ENCODE results near the gene EPS8L2. TPM values are rescaled to one million over a fixed set of nuclear protein-coding genes. Genes with fewer than 3 reads are reported as not detected.

The EPS8L2 gene
- total and polyA plus RNA-seq, 10 of the 15 experiments (the other 5 are each of a cell fraction or from before 2014, with no cell fraction given), result 0.76 to 20.0 (median 9.7) TPM

- in situ Hi-C loops (cut with MboI), result loop anchor here (10.0 kb wide), 1 partner anchor 60 kb away; no protein-coding TSS in a partner anchor
These were observed 18.9 kb downstream of the EPS8L2 start for GRCh38 chr11:724778-725386.

More at GRCh38 chr11:724778-725386, 18.9 kb downstream of the EPS8L2 start:
- peak overlapping the region; percentile 58; the same call in 1 of the 2 replicates for H3K4me3 ChIP-seq
- POLR2A ChIA-PET, result interaction anchor here (0.9 to 8.2 kb wide), 3 partner anchors 30 to 170 kb away, joined by 4 to 72 read pairs (median 4); partner anchors contain the start of genes DEAF1 and TMEM80
- 39% methylated on average over 18 of the region's 18 CpGs for WGBS (ENCODE audit: insufficient coverage, insufficient replicate concordance, low lambda C conversion rate, missing lambda C conversion rate)
- no peak overlapping the region for H2AFZ ChIP-seq (ENCODE audit: control insufficient read depth, low read depth, low read length)
- CTCF ChIA-PET, result interaction anchor here (0.7 to 8.6 kb wide), 13 partner anchors 18 to 178 kb away, joined by 3 to 127 read pairs (median 3); partner anchors contain the start of genes DEAF1, LMNTD2, PHRF1 and RASSF7
- no peaks in the 10 kb centered on the region for H3K79me2 ChIP-seq (ENCODE audit: control insufficient read depth, insufficient read depth, low read length)
- 0 out of 4 replicates have a peak, but pooled peaks cover 0 to 3% of the 10 kb centered on the region in 2 experiments for H3K27me3 ChIP-seq (replicated peaks in 1 of 2; ENCODE audit: control insufficient read depth in 2 of 2, insufficient read depth in 2 of 2, low read length in 1 of 2)
- FAIRE-seq (no peak), DNase-seq (ENCODE audit: low read depth, low spot score) (no peak), ATAC-seq (no peak)
- peaks cover 18% of the 10 kb centered on the region for H3K4me1 ChIP-seq (ENCODE audit: control insufficient read depth, insufficient read depth, low read length)
- no TSS peak for BruUV-seq (replicated peaks)
- H3K27ac ChIP-seq (ENCODE audit: control insufficient read depth, insufficient read depth), result no peak overlapping the region
- SMC1A ChIA-PET (ENCODE audit: uncharacterized antibody, unreplicated experiment), result interaction anchor here (0.8 to 1.9 kb wide), 4 partner anchors 28 to 189 kb away, joined by 3 to 11 read pairs (median 3); partner anchors contain the start of gene TMEM80
- RAD21 ChIA-PET (ENCODE audit: unreplicated experiment), result interaction anchor here (1.0 to 3.8 kb wide), 8 partner anchors 29 to 173 kb away, joined by 3 to 34 read pairs (median 6); partner anchors contain the start of genes DEAF1, PHRF1 and TMEM80
- no peaks in the 10 kb centered on the region for H3K9me3 ChIP-seq (replicated peaks; ENCODE audit: control insufficient read depth, insufficient read depth, low read length)
- H3K9ac ChIP-seq (ENCODE audit: control insufficient read depth, insufficient read depth, low read length), result no peak overlapping the region
- H3K4me2 ChIP-seq (ENCODE audit: control insufficient read depth, insufficient read depth), result 0 out of 2 replicates have a peak overlapping the region, but pooled peaks have one; percentile 25
- H4K20me1 ChIP-seq (ENCODE audit: control insufficient read depth, insufficient read depth), result no peaks in the 10 kb centered on the region; the same call in 1 of the 2 replicates
- no peaks in the 10 kb centered on the region for H3K36me3 ChIP-seq (ENCODE audit: control insufficient read depth in 2 of 2, insufficient read depth in 2 of 2, low read length in 1 of 2)
- intact Hi-C loops (cut with micrococcal nuclease; ENCODE audit: unreplicated experiment), result loop anchor here (5.0 kb wide), 1 partner anchor 108 kb away; the partner anchor contains the start of gene IRF7
- TF ChIP-seq RELA (IDR thresholded peaks at IDR 0.05; ENCODE audit: borderline replicate concordance, partially characterized antibody) (no peak), PBX3 (IDR thresholded peaks at IDR 0.05; ENCODE audit: insufficient replicate concordance, low read depth, low read length) (no peak), TCF3 (IDR thresholded peaks at IDR 0.05; ENCODE audit: borderline replicate concordance, insufficient read depth, low read depth, low read length) (no peak), GATAD2B (conservative IDR thresholded peaks at IDR 0.05; ENCODE audit: low read depth) (no peak), JUND (IDR thresholded peaks at IDR 0.05; ENCODE audit: low read depth, low read length) (no peak), PAX8 (IDR thresholded peaks at IDR 0.05) (no peak), BACH1 (IDR thresholded peaks at IDR 0.05; ENCODE audit: borderline replicate concordance) (no peak), SIN3A (IDR thresholded peaks at IDR 0.05; ENCODE audit: low read depth, low read length) (no peak), SUPT20H (IDR thresholded peaks at IDR 0.05; ENCODE audit: borderline replicate concordance, control insufficient read depth, low read depth, low read length) (no peak), ZNF207 (IDR thresholded peaks at IDR 0.05; ENCODE audit: borderline replicate concordance) (no peak), NFIC (IDR thresholded peaks at IDR 0.05; ENCODE audit: low read depth, low read length) (no peak), GABPA (IDR thresholded peaks at IDR 0.05; ENCODE audit: low read depth) (no peak), KLF5 (IDR thresholded peaks at IDR 0.05; ENCODE audit: partially characterized antibody) (no peak), MYC (IDR thresholded peaks at IDR 0.05; ENCODE audit: insufficient read depth, insufficient read length, insufficient replicate concordance, low read length, severe bottlenecking) (no peak), SMAD1 (IDR thresholded peaks at IDR 0.05; ENCODE audit: low read depth, partially characterized antibody) (no peak), SP1 (IDR thresholded peaks at IDR 0.05; ENCODE audit: low read depth, low read length) (no peak), ZNF217 (IDR thresholded peaks at IDR 0.05) (no peak)
- TF ChIP-seq, protein P1, sequence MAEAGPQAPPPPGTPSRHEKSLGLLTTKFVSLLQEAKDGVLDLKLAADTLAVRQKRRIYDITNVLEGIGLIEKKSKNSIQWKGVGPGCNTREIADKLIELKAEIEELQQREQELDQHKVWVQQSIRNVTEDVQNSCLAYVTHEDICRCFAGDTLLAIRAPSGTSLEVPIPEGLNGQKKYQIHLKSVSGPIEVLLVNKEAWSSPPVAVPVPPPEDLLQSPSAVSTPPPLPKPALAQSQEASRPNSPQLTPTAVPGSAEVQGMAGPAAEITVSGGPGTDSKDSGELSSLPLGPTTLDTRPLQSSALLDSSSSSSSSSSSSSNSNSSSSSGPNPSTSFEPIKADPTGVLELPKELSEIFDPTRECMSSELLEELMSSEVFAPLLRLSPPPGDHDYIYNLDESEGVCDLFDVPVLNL (IDR thresholded peaks at IDR 0.05; ENCODE audit: low read depth, low read length), result no peak

Data from GM12878 (cell line).